Uterus (tissue), 2 donors: Measurements from ENCODE around the gene SLC17A5.

Source experiments
- POLR2A ChIP-seq, 2 donors: fragments of 450-650 bp; IDR thresholded peaks; one replicate each; pipeline ENCODE4 v1.6.1; 2016; ENCODE audit warnings: antibody characterized with exemption in 2 of 2, mild to moderate bottlenecking in 1 of 2, moderate library complexity in 1 of 2
- TF ChIP-seq, protein P1 (sequence below), 4 experiments: fragments of 200-600 bp in 2 of 4; fragments of 450-650 bp in 2 of 4; sonication (generic) in 2 of 4; IDR thresholded peaks; one replicate each; pipeline ENCODE4 v1.5.1; 2016 to 2019; ENCODE audit warnings: antibody characterized with exemption in 4 of 4, mild to moderate bottlenecking in 2 of 4, moderate library complexity in 1 of 4

DNA sequence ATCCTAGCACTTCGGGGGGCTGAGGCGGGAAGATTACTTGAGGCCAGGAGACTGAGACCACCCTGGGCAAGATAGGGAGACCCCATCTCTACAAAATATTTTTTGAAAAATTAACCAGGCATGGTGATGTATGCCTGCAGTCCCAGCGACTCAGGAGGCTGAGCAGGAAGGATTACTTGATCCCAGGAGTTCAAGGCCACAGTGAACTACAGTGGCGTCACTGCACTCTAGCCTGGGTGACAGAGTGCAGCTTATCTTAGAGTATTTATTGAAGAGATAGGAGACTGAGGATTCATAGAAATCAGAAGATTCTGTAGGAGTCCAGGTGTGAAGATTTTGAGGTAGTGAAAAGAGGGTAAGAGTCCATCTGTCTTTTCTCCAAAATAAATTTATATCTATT is 45.0 kb downstream of the SLC17A5 start:
- TF ChIP-seq, protein P1, sequence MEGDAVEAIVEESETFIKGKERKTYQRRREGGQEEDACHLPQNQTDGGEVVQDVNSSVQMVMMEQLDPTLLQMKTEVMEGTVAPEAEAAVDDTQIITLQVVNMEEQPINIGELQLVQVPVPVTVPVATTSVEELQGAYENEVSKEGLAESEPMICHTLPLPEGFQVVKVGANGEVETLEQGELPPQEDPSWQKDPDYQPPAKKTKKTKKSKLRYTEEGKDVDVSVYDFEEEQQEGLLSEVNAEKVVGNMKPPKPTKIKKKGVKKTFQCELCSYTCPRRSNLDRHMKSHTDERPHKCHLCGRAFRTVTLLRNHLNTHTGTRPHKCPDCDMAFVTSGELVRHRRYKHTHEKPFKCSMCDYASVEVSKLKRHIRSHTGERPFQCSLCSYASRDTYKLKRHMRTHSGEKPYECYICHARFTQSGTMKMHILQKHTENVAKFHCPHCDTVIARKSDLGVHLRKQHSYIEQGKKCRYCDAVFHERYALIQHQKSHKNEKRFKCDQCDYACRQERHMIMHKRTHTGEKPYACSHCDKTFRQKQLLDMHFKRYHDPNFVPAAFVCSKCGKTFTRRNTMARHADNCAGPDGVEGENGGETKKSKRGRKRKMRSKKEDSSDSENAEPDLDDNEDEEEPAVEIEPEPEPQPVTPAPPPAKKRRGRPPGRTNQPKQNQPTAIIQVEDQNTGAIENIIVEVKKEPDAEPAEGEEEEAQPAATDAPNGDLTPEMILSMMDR (IDR thresholded peaks at IDR 0.05) = no peak
- no peak for TF ChIP-seq POLR2A (IDR thresholded peaks at IDR 0.05)
